MM.1S (cell line): Measurements from ENCODE around the gene ARHGEF19.

Experiments used
- DNase-seq: peaks from one replicate; pipeline ENCODE4 v3.0.0-alpha.2; 2015
- H2AFZ ChIP-seq: fragments of 300-600 bp; sonication (generic); 2 replicates; pipeline ENCODE4 v1.6.0; 2016; ENCODE audit warnings: antibody characterized with exemption, low read length
- H3F3A ChIP-seq: fragments of 300-600 bp; sonication (generic); 2 replicates; pipeline ENCODE4 v1.6.1; 2016; ENCODE audit warnings: mild to moderate bottlenecking, antibody characterized with exemption, low read length, moderate library complexity, mixed read lengths; ENCODE audit not compliant: insufficient read depth
- H3K27ac ChIP-seq: fragments of 300-600 bp; sonication (generic); 2 replicates; pipeline ENCODE4 v1.5.1; 2016; ENCODE audit warnings: mild to moderate bottlenecking, low read length
- H3K27me3 ChIP-seq: fragments of 300-600 bp; sonication (generic); replicated peaks from 2 replicates; pipeline ENCODE4 v1.6.0; 2016; ENCODE audit warnings: low read length; ENCODE audit not compliant: insufficient read depth
- H3K36me3 ChIP-seq: fragments of 300-600 bp; sonication (generic); replicated peaks from 2 replicates; pipeline ENCODE4 v1.6.1; 2016; ENCODE audit warnings: mild to moderate bottlenecking, low read length, mixed read lengths; ENCODE audit not compliant: insufficient read depth
- H3K4me1 ChIP-seq: fragments of 300-600 bp; sonication (generic); 2 replicates; pipeline ENCODE4 v1.6.1; 2016; ENCODE audit warnings: low read length, mixed read lengths
- H3K4me2 ChIP-seq: fragments of 300-600 bp; sonication (generic); 2 replicates; pipeline ENCODE4 v1.6.0; 2016; ENCODE audit warnings: low read depth, low read length
- H3K4me3 ChIP-seq: fragments of 300-600 bp; sonication (generic); 2 replicates; pipeline ENCODE4 v1.5.1; 2016; ENCODE audit warnings: low read length, mixed read lengths
- H3K79me2 ChIP-seq: fragments of 300-600 bp; sonication (generic); 2 replicates; pipeline ENCODE4 v1.6.1; 2016; ENCODE audit warnings: mixed run types, low read length, mixed read lengths
- H3K9ac ChIP-seq: fragments of 300-600 bp; sonication (generic); 2 replicates; pipeline ENCODE4 v1.6.1; 2016; ENCODE audit warnings: low read length, mixed read lengths
- H3K9me2 ChIP-seq: fragments of 300-600 bp; sonication (generic); replicated peaks from 2 replicates; pipeline ENCODE4 v1.6.1; 2016; ENCODE audit warnings: mild to moderate bottlenecking, low read length, mixed read lengths; ENCODE audit not compliant: insufficient read depth
- H3K9me3 ChIP-seq: fragments of 300-600 bp; sonication (generic); replicated peaks from 2 replicates; pipeline ENCODE4 v1.6.1; 2016; ENCODE audit warnings: mild to moderate bottlenecking, low read length, mixed read lengths; ENCODE audit not compliant: insufficient read depth
- H4K20me1 ChIP-seq: fragments of 300-600 bp; sonication (generic); 2 replicates; pipeline ENCODE4 v1.6.1; 2016; ENCODE audit warnings: mild to moderate bottlenecking, low read length, moderate library complexity, mixed read lengths; ENCODE audit not compliant: insufficient read depth
- EZH2 ChIP-seq: fragments of 300-600 bp; sonication (generic); optimal IDR thresholded peaks from 2 replicates; pipeline ENCODE3; 2017; ENCODE audit warnings: low read depth, mild to moderate bottlenecking, antibody characterized with exemption, low read length, mixed read lengths
- EZH2phosphoT487 ChIP-seq: fragments of 300-600 bp; sonication (generic); IDR thresholded peaks from 2 replicates; pipeline ENCODE4 v1.6.1; 2018; ENCODE audit warnings: antibody characterized with exemption, low read length
- TF ChIP-seq, protein P1 (sequence below): fragments of 300-600 bp; sonication (generic); IDR thresholded peaks from 2 replicates; pipeline ENCODE4 v1.5.1; 2016; ENCODE audit warnings: antibody characterized with exemption, low read length, mixed read lengths

The ARHGEF19 gene

DNA sequence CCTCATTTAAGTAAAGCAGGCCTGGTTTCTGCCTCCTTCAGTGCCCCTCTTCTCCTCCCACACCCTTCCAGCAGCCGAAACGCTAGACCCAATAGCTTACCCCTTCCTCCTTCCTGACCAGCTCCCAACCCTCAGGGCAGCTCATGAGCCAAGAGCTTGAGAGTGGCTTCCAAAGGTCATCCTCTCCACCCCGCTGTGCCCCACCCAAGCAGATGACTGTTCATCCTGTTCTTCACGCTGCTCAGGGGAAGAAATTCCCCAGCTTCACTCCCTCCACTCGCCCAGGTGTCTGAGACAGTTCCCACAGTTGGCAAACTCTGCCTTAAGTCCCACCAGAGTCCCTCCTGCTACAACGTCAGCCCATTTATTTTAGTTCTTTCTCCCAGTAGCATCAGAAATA lies 23.4 kb downstream of the ARHGEF19 start:
- Histone ChIP-seq H3K27me3 (peaks cover 23% of the 10 kb centered on the region), H3K36me3 (no peaks in the 10 kb centered on the region), H3K4me3 (no peak overlapping the region), H2AFZ (no peak overlapping the region), H3K79me2 (no peaks in the 10 kb centered on the region), H4K20me1 (no peaks in the 10 kb centered on the region), H3K9me3 (no peaks in the 10 kb centered on the region), H3K4me2 (no peak overlapping the region), H3F3A (no peaks in the 10 kb centered on the region), H3K27ac (no peak overlapping the region), H3K9ac (no peak overlapping the region), H3K9me2 (no peaks in the 10 kb centered on the region), H3K4me1 (no peaks in the 10 kb centered on the region)
- no peak for TF ChIP-seq EZH2
- TF ChIP-seq, protein P1, sequence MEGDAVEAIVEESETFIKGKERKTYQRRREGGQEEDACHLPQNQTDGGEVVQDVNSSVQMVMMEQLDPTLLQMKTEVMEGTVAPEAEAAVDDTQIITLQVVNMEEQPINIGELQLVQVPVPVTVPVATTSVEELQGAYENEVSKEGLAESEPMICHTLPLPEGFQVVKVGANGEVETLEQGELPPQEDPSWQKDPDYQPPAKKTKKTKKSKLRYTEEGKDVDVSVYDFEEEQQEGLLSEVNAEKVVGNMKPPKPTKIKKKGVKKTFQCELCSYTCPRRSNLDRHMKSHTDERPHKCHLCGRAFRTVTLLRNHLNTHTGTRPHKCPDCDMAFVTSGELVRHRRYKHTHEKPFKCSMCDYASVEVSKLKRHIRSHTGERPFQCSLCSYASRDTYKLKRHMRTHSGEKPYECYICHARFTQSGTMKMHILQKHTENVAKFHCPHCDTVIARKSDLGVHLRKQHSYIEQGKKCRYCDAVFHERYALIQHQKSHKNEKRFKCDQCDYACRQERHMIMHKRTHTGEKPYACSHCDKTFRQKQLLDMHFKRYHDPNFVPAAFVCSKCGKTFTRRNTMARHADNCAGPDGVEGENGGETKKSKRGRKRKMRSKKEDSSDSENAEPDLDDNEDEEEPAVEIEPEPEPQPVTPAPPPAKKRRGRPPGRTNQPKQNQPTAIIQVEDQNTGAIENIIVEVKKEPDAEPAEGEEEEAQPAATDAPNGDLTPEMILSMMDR, result no peak
- DNase-seq, result no peak

DNA sequence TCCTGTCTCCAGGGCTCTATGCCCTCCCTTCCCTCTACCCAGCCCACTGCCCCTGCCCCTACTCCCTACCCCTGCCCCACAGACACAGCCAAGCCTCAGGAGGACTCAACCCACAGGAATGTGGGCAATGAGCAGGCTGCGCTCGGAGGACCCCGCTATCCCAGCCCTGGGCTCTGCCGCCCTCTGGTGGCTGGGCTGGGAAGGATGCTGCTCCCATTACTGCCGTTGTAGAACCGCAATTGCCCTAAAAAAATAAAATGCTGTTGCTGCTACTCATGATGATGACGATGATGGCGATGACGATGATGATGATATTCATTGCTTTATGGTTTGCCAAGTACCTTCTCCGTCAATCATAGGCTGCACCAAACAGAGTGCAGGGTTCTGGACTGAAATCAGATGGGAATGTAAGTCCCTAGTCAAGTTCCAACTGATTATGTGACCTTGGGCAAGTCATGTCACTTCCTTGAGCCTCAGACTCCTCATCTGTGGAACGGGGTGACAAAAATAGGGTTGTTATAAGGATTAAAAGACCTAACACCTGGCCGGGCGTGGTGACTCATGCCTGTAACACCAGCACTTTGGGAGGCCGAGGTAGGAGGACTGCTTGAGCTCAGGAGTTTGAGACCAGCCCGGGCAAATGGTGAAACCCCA lies 24.6 kb downstream of the ARHGEF19 start:
- H3K9me3 ChIP-seq, result no peaks in the 10 kb centered on the region
- no peak overlapping the region for H2AFZ ChIP-seq
- no peaks in the 10 kb centered on the region for H4K20me1 ChIP-seq
- H3K27ac ChIP-seq, result no peak overlapping the region
- no peaks in the 10 kb centered on the region for H3F3A ChIP-seq
- no peak overlapping the region for H3K9ac ChIP-seq
- no peaks in the 10 kb centered on the region for H3K79me2 ChIP-seq
- no peak overlapping the region for H3K4me3 ChIP-seq
- peaks cover 34% of the 10 kb centered on the region for H3K27me3 ChIP-seq
- H3K4me1 ChIP-seq, result no peaks in the 10 kb centered on the region
- no peak for TF ChIP-seq EZH2phosphoT487
- TF ChIP-seq EZH2, result no peak
- TF ChIP-seq, protein P1, result peak; percentile 96
- no peak overlapping the region; the same call in 1 of the 2 replicates for H3K4me2 ChIP-seq
- H3K36me3 ChIP-seq, result no peaks in the 10 kb centered on the region
- peak; percentile 59 for DNase-seq
- no peaks in the 10 kb centered on the region for H3K9me2 ChIP-seq

DNA sequence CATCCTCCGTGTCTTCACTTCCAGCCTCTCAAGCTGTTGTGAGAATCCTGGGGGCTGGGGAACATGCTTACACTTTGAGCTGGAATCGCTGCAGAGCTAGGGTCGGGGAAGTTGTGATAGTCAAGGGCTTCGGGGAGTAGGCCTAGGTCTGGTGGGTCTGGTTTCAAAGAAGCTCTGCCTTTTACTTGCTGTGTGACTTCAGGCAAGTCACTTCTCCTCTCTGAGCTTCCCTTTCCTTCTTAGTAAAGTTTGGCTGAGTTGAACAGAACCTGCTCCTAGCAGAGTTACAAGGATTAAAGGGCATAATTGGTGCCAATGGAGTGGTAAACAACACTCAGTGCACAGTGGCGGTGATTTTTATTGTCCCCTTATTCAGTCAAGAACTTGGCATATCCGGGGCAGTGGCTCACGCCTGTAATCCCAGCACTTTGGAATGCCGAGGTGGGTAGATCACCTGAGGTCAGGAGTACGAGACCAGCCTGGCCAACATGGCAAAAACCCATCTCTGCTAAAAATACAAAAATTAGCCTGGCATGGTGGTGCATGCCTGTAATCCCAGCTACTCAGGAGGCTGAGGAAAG lies 25.7 kb downstream of the ARHGEF19 start:
- Histone ChIP-seq H3K9me3 (no peaks in the 10 kb centered on the region), H3K79me2 (no peaks in the 10 kb centered on the region), H4K20me1 (no peaks in the 10 kb centered on the region), H3K27ac (no peak overlapping the region), H3K4me3 (no peak overlapping the region), H3K4me1 (no peaks in the 10 kb centered on the region), H3K36me3 (no peaks in the 10 kb centered on the region), H3K9me2 (no peaks in the 10 kb centered on the region), H3K9ac (no peak overlapping the region), H3K27me3 (peaks cover 45% of the 10 kb centered on the region), H3K4me2 (no peak overlapping the region), H2AFZ (no peak overlapping the region), H3F3A (no peaks in the 10 kb centered on the region)
- TF ChIP-seq EZH2phosphoT487 (no peak), EZH2 (no peak)
- TF ChIP-seq, protein P1, result no peak
- DNase-seq, result no peak
